PC-9 (cell line): Measurements from ENCODE around the gene DNAAF5. TPM values are rescaled to one million over a fixed set of nuclear protein-coding genes. Genes with fewer than 3 reads are reported as not detected.
A peak's percentile ranks its signal among the peaks of the same experiment; 100 is the strongest.

Experiments used
- BruUV-seq: library from RNA; stranded (reverse); fragments of 400-500 nt; replicated peaks from 2 replicates; lab custom pipeline; 2021; lab: Mats Ljungman, UMichigan
- CTCF ChIA-PET: fragments of 300-600 bp; sonication (Branson Sonifier 250); formaldehyde crosslinking; loops from one replicate; lab custom pipeline; 2022; ENCODE audit warnings: antibody characterized with exemption; lab: Charles Lee
- POLR2A ChIA-PET: fragments of 300-600 bp; sonication (Branson Sonifier 250); formaldehyde crosslinking; loops from one replicate; lab custom pipeline; 2022; ENCODE audit warnings: antibody characterized with exemption; ENCODE audit not compliant: unreplicated experiment; lab: Charles Lee
- DNase-seq, 2 experiments: peaks; one replicate each; pipeline versions ENCODE4 v3.0.0 to v3.0.0-alpha.2; 2015 to 2022; ENCODE audit warnings: mixed read lengths in 1 of 2
- H2AFZ ChIP-seq: fragments of 200-600 bp; sonication (generic); 2 replicates; pipeline ENCODE4 v1.8.1; 2017; ENCODE audit warnings: antibody characterized with exemption
- H3F3A ChIP-seq: fragments of 200-600 bp; sonication (generic); 2 replicates; pipeline ENCODE4 v1.8.1; 2017; ENCODE audit warnings: antibody characterized with exemption, mild to moderate bottlenecking, low read depth; ENCODE audit not compliant: insufficient read depth
- H3K27ac ChIP-seq: fragments of 200-600 bp; sonication (generic); 2 replicates; pipeline ENCODE4 v1.6.1; 2016; ENCODE audit warnings: mixed run types
- H3K27me3 ChIP-seq: fragments of 200-600 bp; sonication (generic); 2 replicates; pipeline ENCODE4 v1.6.1; 2016; ENCODE audit warnings: low read depth, mixed run types; ENCODE audit not compliant: insufficient read depth
- H3K36me3 ChIP-seq: fragments of 200-600 bp; sonication (generic); 2 replicates; pipeline ENCODE4 v1.6.1; 2016; ENCODE audit warnings: low read depth, mixed run types
- H3K4me1 ChIP-seq: fragments of 200-600 bp; sonication (generic); replicated peaks from 2 replicates; pipeline ENCODE4 v1.6.1; 2016; ENCODE audit warnings: mixed run types; ENCODE audit not compliant: insufficient read depth
- H3K4me2 ChIP-seq: fragments of 200-600 bp; sonication (generic); 2 replicates; pipeline ENCODE4 v1.6.1; 2017; ENCODE audit warnings: mixed run types
- H3K4me3 ChIP-seq: fragments of 200-600 bp; sonication (generic); 2 replicates; pipeline ENCODE4 v1.6.1; 2016; ENCODE audit warnings: mixed run types
- H3K79me2 ChIP-seq: fragments of 200-600 bp; sonication (generic); 2 replicates; pipeline ENCODE4 v1.6.1; 2017; ENCODE audit warnings: low read depth, mixed run types
- H3K9me2 ChIP-seq: fragments of 200-600 bp; sonication (generic); 2 replicates; pipeline ENCODE4 v1.8.1; 2017; ENCODE audit warnings: mild to moderate bottlenecking; ENCODE audit not compliant: insufficient read depth
- H3K9me3 ChIP-seq: fragments of 200-600 bp; sonication (generic); 2 replicates; pipeline ENCODE4 v1.8.1; 2016; ENCODE audit warnings: low read depth; ENCODE audit not compliant: insufficient read depth
- H4K20me1 ChIP-seq: fragments of 200-600 bp; sonication (generic); 2 replicates; pipeline ENCODE4 v1.8.1; 2017; ENCODE audit not compliant: insufficient read depth
- CTCF ChIP-seq: fragments of 200-600 bp; sonication (generic); conservative IDR thresholded peaks from 2 replicates; pipeline ENCODE4 v1.6.1; 2017; ENCODE audit warnings: mixed run types, antibody characterized with exemption, mild to moderate bottlenecking, moderate library complexity
- EZH2 ChIP-seq: fragments of 200-600 bp; sonication (generic); IDR thresholded peaks from 2 replicates; pipeline ENCODE4 v1.8.0; 2017; ENCODE audit warnings: antibody characterized with exemption, low read depth
- intact Hi-C: fragments of 100-400 bp; cut with micrococcal nuclease; formaldehyde crosslinking; loops from one replicate; pipeline ENCODE4 v1.10.0; 2022; ENCODE audit not compliant: unreplicated experiment
- total RNA-seq: library from RNA; stranded (reverse); gene quantifications from 2 replicates; pipeline ENCODE4 v1.2.3, GENCODE V29; 2021

The DNAAF5 gene
- total RNA-seq, 1 experiment from 2014 or later: 63.2 TPM

GRCh38 chr7:816751-817671, 90.5 kb downstream of the DNAAF5 start:
- intact Hi-C loops: loop anchor here (1.0 kb wide), 1 partner anchor 15 kb away; the partner anchor contains the start of gene SUN1
- Histone ChIP-seq H3K4me1 (peaks cover 31% of the 10 kb centered on the region), H4K20me1 (peaks cover 26% of the 10 kb centered on the region), H3K9me3 (no peaks in the 10 kb centered on the region), H3K27ac (peak overlapping the region; percentile 49), H3K9me2 (no peaks in the 10 kb centered on the region), H3K4me3 (peak overlapping the region; percentile 85), H3K4me2 (peak overlapping the region; percentile 87), H3K79me2 (peaks cover 58% of the 10 kb centered on the region), H2AFZ (no peak overlapping the region), H3K27me3 (no peaks in the 10 kb centered on the region), H3F3A (peaks cover 38% of the 10 kb centered on the region), H3K36me3 (no peaks in the 10 kb centered on the region)
- DNase-seq: peak in 1 of 2 experiments; percentile 49
- no TSS peak for BruUV-seq
- ChIA-PET CTCF (interaction anchor here (0.6 to 1.1 kb wide), 5 partner anchors 12 to 211 kb away, joined by 3 to 12 read pairs (median 3); no protein-coding TSS in a partner anchor), POLR2A (interaction anchor here (0.6 to 2.4 kb wide), 5 partner anchors 13 to 572 kb away, joined by 3 to 48 read pairs (median 8); partner anchors contain the start of gene SUN1)
- TF ChIP-seq EZH2 (no peak), CTCF (no peak)

GRCh38 chr7:818031-818699, 91.7 kb downstream of the DNAAF5 start:
- TSS peak; percentile 26 for BruUV-seq
- H3K27ac ChIP-seq: peak overlapping the region; percentile 49

More at GRCh38 chr7:818031-818699, 91.7 kb downstream of the DNAAF5 start:
- H3K27me3 ChIP-seq: no peaks in the 10 kb centered on the region
- POLR2A ChIA-PET: interaction anchor here (0.5 to 2.4 kb wide), 3 partner anchors 12 to 29 kb away, joined by 4 to 48 read pairs (median 4); partner anchors contain the start of gene SUN1
- intact Hi-C loops: no loop called here
- H2AFZ ChIP-seq: no peak overlapping the region
- peaks cover 70% of the 10 kb centered on the region for H3K79me2 ChIP-seq
- peak overlapping the region; percentile 87 for H3K4me2 ChIP-seq
- H3K9me2 ChIP-seq: no peaks in the 10 kb centered on the region
- peak in 1 of 2 experiments; percentile 65 for DNase-seq
- no peak for TF ChIP-seq EZH2
- TF ChIP-seq CTCF: peak; percentile 68
- no peaks in the 10 kb centered on the region for H3K36me3 ChIP-seq
- H3F3A ChIP-seq: peaks cover 28% of the 10 kb centered on the region
- peaks cover 21% of the 10 kb centered on the region for H3K4me1 ChIP-seq
- peak overlapping the region; percentile 85; the same call in 1 of the 2 replicates for H3K4me3 ChIP-seq
- no peaks in the 10 kb centered on the region for H3K9me3 ChIP-seq
- H4K20me1 ChIP-seq: peaks cover 33% of the 10 kb centered on the region
- CTCF ChIA-PET: interaction anchor here (0.6 to 0.8 kb wide), 2 partner anchors 13 to 94 kb away, joined by 3 to 4 read pairs; no protein-coding TSS in a partner anchor
